Inferior parietal cortex (tissue), 1 donor: ENCODE measurements around the gene GINS2.
A peak's percentile ranks its signal among the peaks of the same experiment; 100 is the strongest.

Experiments
- DNase-seq: peaks from one replicate; pipeline ENCODE4 v3.0.0-alpha.2; 2016; ENCODE audit errors: extremely low spot score

GINS2 gene

DNA sequence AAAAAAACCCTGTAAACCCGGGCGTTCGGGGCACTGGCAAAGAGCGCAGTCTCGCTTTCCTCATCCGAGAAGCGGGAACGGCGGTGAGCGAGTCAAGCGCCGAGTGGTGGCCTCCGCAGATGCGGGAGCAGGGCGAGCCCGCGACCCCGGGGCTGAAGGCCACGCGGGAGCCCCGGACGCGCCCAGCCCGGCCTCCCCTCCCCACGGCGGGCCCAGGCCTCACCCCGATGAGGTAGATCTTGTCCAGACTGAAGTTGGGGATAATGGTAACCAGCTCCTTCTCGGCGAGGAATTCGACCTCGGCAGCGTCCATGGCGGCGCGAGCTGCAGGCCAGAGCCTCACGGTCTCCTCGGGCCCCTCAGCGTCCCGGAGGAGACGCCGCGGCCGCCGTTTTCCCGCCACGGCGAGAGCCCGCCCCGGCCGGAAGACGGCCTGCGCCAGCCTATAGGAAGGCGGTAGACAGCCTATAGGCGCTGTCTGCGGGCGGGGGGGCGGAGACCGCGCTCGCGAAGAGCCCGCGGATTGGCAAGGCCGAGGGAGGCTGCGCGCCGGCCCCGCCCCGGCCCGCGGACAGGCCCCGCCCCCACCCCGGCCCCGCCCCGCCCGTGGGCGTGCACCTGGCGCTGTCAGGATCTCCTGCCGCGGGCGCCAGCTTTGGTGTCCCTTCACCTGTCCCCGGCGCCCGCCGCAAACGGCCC, at the start of gene GINS2:
GINS2 (minus strand) TSS at position 369 of the 699 bp plus-strand sequence; CDS start at position 313, 56 bp downstream.
- peak; percentile 75 for DNase-seq

DNA sequence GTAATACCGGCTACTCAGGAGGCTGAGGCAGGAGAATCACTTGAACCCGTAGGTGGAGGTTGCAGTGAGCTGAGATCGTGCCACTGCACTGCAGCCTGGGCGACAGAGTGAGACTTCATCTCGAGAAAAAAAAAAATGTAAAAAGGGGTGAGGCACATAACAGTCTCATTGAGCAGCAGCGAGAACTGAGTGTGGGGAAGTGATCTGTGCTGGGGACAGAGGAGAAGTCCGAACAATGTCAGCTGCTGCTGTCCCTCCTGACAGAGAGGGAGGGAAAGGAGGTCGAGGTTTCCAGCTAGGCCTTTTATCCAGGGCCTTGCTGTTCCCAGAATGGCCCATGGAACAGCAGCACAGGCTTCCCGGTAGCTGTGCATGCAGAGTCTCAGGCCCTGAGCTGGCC, 48.2 kb upstream of the GINS2 start:
- no peak for DNase-seq

DNA sequence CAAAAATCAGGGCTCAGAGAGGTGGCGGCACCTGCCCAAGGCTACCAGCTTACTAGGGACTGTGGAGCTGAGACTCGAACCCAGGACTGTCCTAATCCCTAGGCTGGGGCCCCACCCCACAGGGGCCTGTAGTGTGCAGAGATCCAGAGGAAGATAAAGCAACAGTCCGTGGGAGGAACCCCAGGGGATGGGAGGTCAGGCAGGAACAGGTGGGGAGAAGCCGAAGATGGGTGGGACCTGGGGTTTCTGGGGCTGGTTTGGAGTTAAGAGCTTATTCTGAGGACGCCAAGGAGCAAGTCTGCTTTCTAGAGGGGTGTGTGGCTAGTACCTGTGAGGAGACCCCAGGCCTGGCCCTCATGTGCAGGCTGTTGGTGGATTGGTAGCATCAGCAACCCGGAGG, 47.2 kb upstream of the GINS2 start:
- DNase-seq = no peak

DNA sequence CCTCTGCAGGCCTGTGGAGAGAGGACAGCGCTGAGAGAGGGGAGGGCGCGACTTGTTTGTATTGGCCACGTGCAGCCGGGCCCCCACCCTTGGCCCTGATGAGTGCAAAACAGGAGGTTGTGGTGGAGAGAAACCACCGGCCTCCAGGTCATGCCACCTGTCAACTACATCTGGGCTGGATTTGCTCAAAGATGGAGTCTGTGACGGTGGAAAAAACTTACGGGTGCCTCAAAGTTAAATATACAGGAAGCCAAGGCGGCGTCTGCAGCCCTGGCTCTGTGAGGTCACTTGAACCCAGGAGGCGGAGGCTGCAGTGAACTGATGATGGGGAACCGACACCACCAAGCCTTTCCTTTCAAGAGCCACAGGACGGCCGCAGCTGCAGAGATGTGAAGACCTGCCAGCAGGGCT, 46.5 kb upstream of the GINS2 start:
- DNase-seq = no peak

GRCh38 chr16:85734311-85735017, 45.7 kb upstream of the GINS2 start:
- DNase-seq = no peak

DNA sequence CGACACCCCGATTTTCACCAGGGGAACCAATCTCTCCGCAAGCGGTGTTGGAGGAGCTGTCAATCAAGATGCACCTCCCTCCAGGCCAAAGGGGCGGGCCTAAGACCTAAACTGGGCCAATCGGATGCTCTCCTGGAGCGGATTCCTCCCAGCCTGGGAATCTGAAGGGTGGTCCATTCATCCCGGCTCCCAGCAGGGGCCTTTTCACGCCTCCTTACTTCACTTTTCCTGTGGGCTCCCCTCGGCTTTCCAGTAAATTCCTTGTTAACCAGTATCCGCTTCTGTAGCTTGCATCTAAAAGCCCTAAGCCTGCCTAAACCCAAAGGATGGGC, 45.1 kb upstream of the GINS2 start:
- DNase-seq = no peak

GRCh38 chr16:85733155-85733838, 44.5 kb upstream of the GINS2 start:
- no peak for DNase-seq

DNA sequence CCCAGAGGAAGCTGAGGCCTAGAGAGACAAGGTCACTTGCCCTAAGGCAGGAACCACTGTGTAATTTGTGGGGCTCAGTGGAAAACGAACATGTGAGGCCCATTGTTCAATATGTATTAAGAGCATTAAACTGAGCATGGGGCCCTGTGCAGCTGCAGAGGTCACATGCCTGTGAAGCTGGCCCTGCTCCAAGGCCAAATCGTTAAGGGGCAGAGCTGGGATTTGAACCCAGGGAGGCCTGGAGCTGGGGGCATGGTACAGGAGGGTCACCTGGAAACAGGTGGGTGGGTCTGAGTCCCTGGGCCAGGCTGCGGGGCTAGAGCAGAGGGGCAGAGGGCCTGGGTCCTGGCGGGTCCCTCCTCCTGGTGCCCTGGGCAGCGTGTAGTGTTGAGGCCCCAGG, 42.4 kb upstream of the GINS2 start:
- DNase-seq = no peak

GRCh38 chr16:85730186-85730465, 41.4 kb upstream of the GINS2 start:
- no peak for DNase-seq

DNA sequence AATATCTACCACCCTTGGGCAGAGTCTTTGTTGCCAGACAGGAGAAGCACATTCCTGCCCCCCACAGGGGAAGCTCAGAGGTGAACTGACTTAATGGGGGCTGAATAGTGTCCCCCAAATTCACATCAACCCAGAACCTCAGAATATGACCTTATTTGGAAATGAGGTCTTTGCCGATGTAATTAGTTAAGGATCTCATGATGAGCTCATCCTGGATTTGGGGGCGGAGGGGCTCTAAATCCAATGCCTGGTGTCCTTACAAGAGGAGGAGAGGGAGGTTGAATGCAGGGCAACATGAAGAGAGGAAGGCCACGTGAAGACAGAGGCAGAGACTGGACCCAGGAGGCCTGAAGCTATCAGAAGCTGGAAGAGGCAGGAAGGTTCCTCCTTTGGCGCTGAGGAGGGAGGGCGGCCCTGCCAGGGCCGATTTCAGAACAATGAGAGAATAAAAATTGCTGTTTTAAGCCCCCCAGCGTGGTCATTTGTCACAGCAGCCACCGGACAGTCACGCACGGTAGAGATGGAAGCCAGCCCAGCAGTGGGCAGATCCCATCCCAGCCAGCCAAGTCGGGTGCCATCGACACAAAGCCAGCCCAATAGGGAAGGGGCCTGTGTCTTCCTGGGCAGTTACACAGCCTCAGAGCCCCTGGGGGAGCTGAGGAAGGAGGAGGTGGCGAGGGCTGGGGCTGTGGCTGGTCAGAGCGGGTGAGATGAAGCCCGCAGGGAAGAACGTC, 40.9 kb upstream of the GINS2 start:
- no peak for DNase-seq

GRCh38 chr16:85728879-85729278, 40.1 kb upstream of the GINS2 start:
- DNase-seq = no peak

- DNase-seq = no peak
Measured at GRCh38 chr16:85724936-85725335, 36.2 kb upstream of the GINS2 start.

DNA sequence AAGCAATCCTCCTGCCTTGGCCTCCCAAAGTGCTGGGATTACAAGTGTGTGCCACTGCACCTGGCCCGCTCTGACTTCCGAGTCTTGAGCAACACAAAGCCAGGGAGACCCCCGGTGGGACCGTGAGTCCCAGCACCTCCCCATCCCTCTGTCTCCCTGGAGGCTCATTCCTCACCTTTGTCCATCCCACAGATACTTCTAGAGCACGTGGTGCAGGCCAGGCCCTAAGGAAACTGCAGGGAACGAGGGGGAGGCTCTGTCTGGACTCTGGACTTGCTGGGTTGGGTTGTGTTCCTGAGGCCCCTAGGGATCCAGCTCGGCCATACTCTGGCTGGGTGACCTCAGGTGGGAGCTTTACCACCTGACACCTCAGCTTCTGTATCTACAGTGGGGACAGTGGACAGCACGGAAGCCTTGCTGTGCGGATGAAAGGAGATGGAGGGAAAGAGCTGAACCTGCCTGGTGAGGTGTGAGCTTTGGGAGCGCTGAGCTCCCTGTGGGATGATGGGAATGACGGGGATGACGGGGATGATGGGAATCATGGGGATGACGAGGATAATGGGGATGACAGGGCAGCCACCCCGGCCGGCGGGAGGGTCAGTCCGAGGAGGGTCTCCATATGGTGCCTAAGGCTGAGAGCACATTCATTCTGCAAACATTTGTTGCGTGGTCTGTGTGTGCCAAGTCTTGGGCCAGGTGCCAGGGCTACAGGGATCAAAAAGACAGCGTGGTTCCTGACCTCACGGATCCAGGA, 35.5 kb upstream of the GINS2 start:
- DNase-seq = no peak

GRCh38 chr16:85722128-85722893, 33.6 kb upstream of the GINS2 start:
- no peak for DNase-seq

DNA sequence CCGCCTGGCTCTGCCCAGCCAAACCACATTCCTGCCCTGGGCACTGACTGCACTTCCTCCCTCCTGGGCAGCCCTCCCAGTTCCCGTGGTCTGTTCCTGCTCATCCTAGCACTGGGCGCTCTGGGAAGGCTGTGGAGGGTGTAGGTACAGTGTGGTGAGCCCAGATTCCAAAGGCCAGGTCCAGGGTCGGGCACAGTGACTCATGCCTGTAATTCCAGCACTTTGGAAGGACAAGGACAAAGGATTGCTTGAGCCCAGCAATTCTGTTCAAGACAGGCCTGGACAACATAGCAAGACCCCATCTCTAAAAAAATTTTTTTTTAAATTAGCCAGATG, 31.5 kb upstream of the GINS2 start:
- no peak for DNase-seq

DNA sequence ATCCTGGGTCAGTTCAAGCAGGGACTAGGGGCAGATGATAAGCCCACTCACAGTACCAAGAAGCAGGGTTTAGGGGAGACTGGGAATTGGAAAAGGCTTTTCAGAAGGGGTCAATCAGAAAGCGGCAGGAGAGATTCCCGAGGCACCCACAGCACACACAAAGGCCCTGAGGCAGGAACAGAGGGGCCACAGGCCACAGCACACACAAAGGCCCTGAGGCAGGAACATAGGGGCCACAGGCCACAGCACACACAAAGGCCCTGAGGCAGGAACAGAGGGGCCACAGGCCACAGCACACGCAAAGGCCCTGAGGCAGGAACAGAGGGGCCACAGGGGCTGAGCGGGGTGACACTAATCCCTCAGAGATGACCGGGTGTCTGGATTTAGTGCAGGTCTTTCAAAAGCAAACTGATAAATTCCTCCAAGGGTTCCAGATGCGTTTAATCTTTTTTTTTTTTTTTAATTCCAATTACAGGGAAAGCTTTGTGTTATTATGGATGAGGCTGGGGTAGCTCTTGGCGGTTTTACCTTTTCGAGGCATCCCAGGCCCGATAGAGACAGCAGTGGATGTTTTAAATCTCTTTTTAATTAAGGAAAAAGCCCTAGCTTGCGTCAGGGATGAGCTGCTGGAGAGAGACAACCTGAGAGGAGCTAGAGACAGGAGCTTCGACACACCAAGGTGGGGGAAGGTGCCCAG, 31.0 kb upstream of the GINS2 start:
- no peak for DNase-seq

- DNase-seq = no peak
Measured at GRCh38 chr16:85718682-85719081, 29.9 kb upstream of the GINS2 start.

DNA sequence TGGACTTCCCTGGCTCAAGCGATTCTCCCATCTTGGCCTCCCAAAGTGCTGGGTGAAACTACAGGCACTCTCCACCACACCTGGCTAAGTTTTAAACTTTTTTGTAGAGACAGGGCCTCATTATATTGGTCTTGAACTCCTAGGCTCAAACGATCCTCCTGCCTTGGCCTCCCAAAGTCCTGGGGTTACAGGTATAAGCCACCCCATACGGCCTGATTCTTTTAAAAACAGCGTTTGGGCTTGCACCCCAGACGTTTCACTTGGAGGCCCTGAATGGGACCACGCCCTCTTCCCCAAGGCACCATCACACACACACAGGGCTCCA, 29.4 kb upstream of the GINS2 start:
- DNase-seq = no peak

DNA sequence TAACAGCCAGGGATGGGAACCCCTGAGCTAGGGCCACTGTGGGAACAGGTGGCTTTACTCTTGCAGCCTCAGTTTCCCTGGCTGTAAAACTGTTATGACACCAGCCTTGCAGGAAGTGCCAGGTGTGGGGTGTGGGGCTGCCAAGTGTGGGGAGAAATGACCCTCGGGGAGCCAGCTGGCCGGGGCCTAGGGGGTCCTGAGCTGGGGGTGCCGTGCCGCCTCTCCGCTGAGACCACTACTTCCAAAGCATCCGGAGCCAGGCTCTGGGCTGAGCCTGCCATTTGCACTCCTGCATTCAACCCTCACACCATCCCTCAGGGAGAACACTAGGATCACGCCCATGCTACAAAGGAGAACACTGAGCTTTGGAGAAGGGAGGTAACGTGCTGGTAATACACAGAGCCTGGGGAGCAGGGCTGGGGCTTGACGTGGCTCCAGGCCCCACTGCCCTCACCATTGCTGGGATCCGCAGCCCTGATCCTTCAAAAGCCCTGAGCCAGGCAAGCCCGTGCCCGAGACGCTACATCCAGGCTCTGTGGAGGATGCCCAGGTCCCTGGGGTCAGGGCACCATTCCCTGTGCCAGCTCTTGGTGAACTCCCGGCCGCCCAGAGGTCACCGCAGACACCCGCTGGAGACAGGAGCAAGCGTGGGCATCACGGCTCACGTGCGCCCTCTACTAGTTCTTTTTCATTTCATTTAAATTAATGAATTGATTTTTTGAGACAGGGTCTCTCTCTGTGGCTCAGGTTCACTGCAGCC, 28.8 kb upstream of the GINS2 start:
- peak; percentile 83 for DNase-seq

DNA sequence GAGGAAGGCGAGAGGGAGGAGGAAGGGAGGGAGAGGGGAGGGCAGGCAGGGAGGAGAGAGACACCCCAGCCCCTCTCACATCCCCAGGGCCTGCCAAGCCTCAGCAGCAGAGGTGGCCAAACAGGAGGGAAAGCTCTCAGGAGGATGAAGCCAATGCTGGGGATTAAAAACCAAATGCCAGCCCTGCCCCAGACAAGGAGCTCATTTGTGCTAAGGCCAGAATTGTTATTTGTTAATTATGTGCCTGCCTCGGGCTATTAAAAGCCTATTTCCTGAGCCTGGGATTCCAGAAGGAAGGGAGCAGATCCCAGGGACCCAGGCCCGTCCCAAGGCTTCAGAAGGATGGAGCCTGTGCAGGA, 27.9 kb upstream of the GINS2 start:
- DNase-seq = no peak
